HepG2 (cell line): ENCODE measurements around the gene GPS1. TPM values are rescaled to one million over a fixed set of nuclear protein-coding genes. Genes with fewer than 3 reads are reported as not detected.
A peak's percentile ranks its signal among the peaks of the same experiment; 100 is the strongest.

Experiments
- FLYWCH1 ChIP-seq: sonication (generic); formaldehyde crosslinking; IDR thresholded peaks from 2 replicates; pipeline ENCODE4 v1.8.1; 2023; ENCODE audit warnings: mild to moderate bottlenecking, missing genetic modification reagents
- HMG20A ChIP-seq: IDR thresholded peaks from 2 replicates; pipeline ENCODE4 v1.6.1; 2016; ENCODE audit warnings: borderline replicate concordance
- KDM4B ChIP-seq: sonication (generic); formaldehyde crosslinking; IDR thresholded peaks from 2 replicates; pipeline ENCODE4 v1.4.0; 2020; ENCODE audit warnings: missing genetic modification reagents
- NAIF1 ChIP-seq: sonication (generic); formaldehyde crosslinking; IDR thresholded peaks from 2 replicates; pipeline ENCODE4 v1.5.0; 2020; ENCODE audit warnings: mild to moderate bottlenecking, missing genetic modification reagents, borderline replicate concordance
- NFAT5 ChIP-seq: sonication (generic); formaldehyde crosslinking; IDR thresholded peaks from 2 replicates; pipeline ENCODE4 v1.4.0; 2020; ENCODE audit warnings: missing genetic modification reagents
- NFE2 ChIP-seq: sonication (generic); formaldehyde crosslinking; IDR thresholded peaks from 2 replicates; pipeline ENCODE4 v1.4.0; 2020; ENCODE audit warnings: missing genetic modification reagents
- PRDM4 ChIP-seq: sonication (generic); formaldehyde crosslinking; IDR thresholded peaks from 2 replicates; pipeline ENCODE4 v1.9.0; 2021; ENCODE audit warnings: missing genetic modification reagents, borderline replicate concordance
- RORA ChIP-seq: sonication (generic); formaldehyde crosslinking; IDR thresholded peaks from 2 replicates; pipeline ENCODE4 v1.5.0; 2020; ENCODE audit warnings: mild to moderate bottlenecking, missing genetic modification reagents, moderate library complexity
- SETDB1 ChIP-seq: sonication (generic); formaldehyde crosslinking; IDR thresholded peaks from 2 replicates; pipeline ENCODE4 v1.5.1; 2020; ENCODE audit warnings: missing genetic modification reagents, mild to moderate bottlenecking, borderline replicate concordance
- TARDBP ChIP-seq: sonication (generic); formaldehyde crosslinking; IDR thresholded peaks from 2 replicates; pipeline ENCODE4 v1.8.0; 2022; ENCODE audit warnings: mild to moderate bottlenecking, missing genetic modification reagents
- TRIM22 ChIP-seq: fragments of 450-650 bp; IDR thresholded peaks from 2 replicates; pipeline ENCODE4 v1.6.1; 2017
- ZBTB43 ChIP-seq: sonication (generic); formaldehyde crosslinking; conservative IDR thresholded peaks from 2 replicates; pipeline ENCODE4 v1.4.0; 2020; ENCODE audit warnings: missing genetic modification reagents
- ZFP82 ChIP-seq: sonication (generic); formaldehyde crosslinking; IDR thresholded peaks from 2 replicates; pipeline ENCODE4 v1.5.1; 2020; ENCODE audit warnings: mild to moderate bottlenecking, missing genetic modification reagents, borderline replicate concordance
- ZMYM3 ChIP-seq: sonication (generic); formaldehyde crosslinking; IDR thresholded peaks from 2 replicates; pipeline ENCODE4 v1.5.1; 2020; ENCODE audit warnings: mild to moderate bottlenecking, missing genetic modification reagents
- ZNF354B ChIP-seq: sonication (generic); formaldehyde crosslinking; IDR thresholded peaks from 2 replicates; pipeline ENCODE4 v1.8.0; 2022; ENCODE audit warnings: mild to moderate bottlenecking, missing genetic modification reagents
- ZNF557 ChIP-seq: sonication (generic); formaldehyde crosslinking; IDR thresholded peaks from 2 replicates; pipeline ENCODE4 v1.4.0; 2020; ENCODE audit warnings: missing genetic modification reagents
- ZNF605 ChIP-seq: sonication (generic); formaldehyde crosslinking; IDR thresholded peaks from 2 replicates; pipeline ENCODE4 v1.8.0; 2022; ENCODE audit warnings: mild to moderate bottlenecking, missing genetic modification reagents
- ZNF737 ChIP-seq: sonication (generic); formaldehyde crosslinking; IDR thresholded peaks from 2 replicates; pipeline ENCODE4 v1.5.0; 2020; ENCODE audit warnings: missing genetic modification reagents, mild to moderate bottlenecking, borderline replicate concordance
- ZNF768 ChIP-seq: sonication (generic); formaldehyde crosslinking; IDR thresholded peaks from 2 replicates; pipeline ENCODE4 v1.4.0; 2020; ENCODE audit warnings: missing genetic modification reagents
- polyA plus RNA-seq, 8 experiments: library from polyadenylated mRNA; depleted of rRNA in 3 of 8; stranded (reverse) in 7 of 8; unstranded in 1 of 8; fragments of >200 nt; fragmentation: Illumina TruSeq in 4 of 8; extraction: Trizol in 4 of 8; gene quantifications; 2 replicates each; pipeline versions ENCODE4 v1.2.1 to v1.2.3, GENCODE V29; 2011 to 2016; ENCODE audit warnings: low read depth in 4 of 8, missing spikeins in 1 of 8, mixed read lengths in 1 of 8; ENCODE audit not compliant: insufficient read depth in 1 of 8
- total RNA-seq, 5 experiments: library from RNA; depleted of rRNA; stranded (reverse); fragments of >200 nt; fragmentation: Illumina TruSeq; extraction: Trizol; gene quantifications; 2 replicates each; pipeline ENCODE4 v1.2.3, GENCODE V29; 2016; ENCODE audit warnings: low read depth in 1 of 5

Gene GPS1
- total and polyA plus RNA-seq, 2 of the 13 experiments (the other 11 are each of a cell fraction or from before 2014, with no cell fraction given) = 124 to 128 TPM

- no peak for TF ChIP-seq PRDM4 (CRISPR knock-in tag)
- TF ChIP-seq ZNF605 (CRISPR knock-in tag) = peak; percentile 85; the same call in 1 of the 2 replicates
- TF ChIP-seq RORA = no peak
- TF ChIP-seq SETDB1 (CRISPR knock-in tag) = no peak
- TF ChIP-seq TARDBP (CRISPR knock-in tag) = peak; percentile 80; the same call in 1 of the 2 replicates
- no peak for TF ChIP-seq FLYWCH1
- 0 out of 2 replicates have a peak, but pooled peaks have one; percentile 53 for TF ChIP-seq ZNF354B (CRISPR knock-in tag)
- no peak for TF ChIP-seq TRIM22
- TF ChIP-seq NAIF1 (CRISPR knock-in tag) = no peak; the same call in 1 of the 2 replicates
- TF ChIP-seq NFE2 (CRISPR knock-in tag) = no peak
- no peak for TF ChIP-seq NFAT5 (CRISPR knock-in tag)
- TF ChIP-seq KDM4B = 0 out of 2 replicates have a peak, but pooled peaks have one; percentile 7
- TF ChIP-seq ZNF557 (CRISPR knock-in tag) = 0 out of 2 replicates have a peak, but pooled peaks have one; percentile 29
- TF ChIP-seq ZMYM3 (CRISPR knock-in tag) = peak; percentile 12; the same call in 1 of the 2 replicates
- 0 out of 2 replicates have a peak, but pooled peaks have one; percentile 26 for TF ChIP-seq ZNF737 (CRISPR knock-in tag)
- TF ChIP-seq ZFP82 (CRISPR knock-in tag) = no peak
- peak; percentile 88 for TF ChIP-seq ZNF768 (CRISPR knock-in tag)
- TF ChIP-seq ZBTB43 (CRISPR knock-in tag) = 0 out of 2 replicates have a peak, but pooled peaks have one; percentile 20
- TF ChIP-seq HMG20A = 0 out of 2 replicates have a peak, but pooled peaks have one; percentile 10
Measured at GRCh38 chr17:82021107-82021899, 30.4 kb upstream of the GPS1 start (continued).
